NCI-H524 treated with DMSO at 0.1 percent for 48 hours (cell line): Measurements from ENCODE around the gene CCND1.
A peak's percentile ranks its signal among the peaks of the same experiment; 100 is the strongest.
"Not testable (repeated sequence)": the region's sequence is repeated elsewhere in the genome, so short reads cannot be mapped to it uniquely, and the experiment has no call there.

Experiments
- DNase-seq: peaks from one replicate; lab custom pipeline; 2025; lab: John Stamatoyannopoulos, UW

The CCND1 gene

DNA sequence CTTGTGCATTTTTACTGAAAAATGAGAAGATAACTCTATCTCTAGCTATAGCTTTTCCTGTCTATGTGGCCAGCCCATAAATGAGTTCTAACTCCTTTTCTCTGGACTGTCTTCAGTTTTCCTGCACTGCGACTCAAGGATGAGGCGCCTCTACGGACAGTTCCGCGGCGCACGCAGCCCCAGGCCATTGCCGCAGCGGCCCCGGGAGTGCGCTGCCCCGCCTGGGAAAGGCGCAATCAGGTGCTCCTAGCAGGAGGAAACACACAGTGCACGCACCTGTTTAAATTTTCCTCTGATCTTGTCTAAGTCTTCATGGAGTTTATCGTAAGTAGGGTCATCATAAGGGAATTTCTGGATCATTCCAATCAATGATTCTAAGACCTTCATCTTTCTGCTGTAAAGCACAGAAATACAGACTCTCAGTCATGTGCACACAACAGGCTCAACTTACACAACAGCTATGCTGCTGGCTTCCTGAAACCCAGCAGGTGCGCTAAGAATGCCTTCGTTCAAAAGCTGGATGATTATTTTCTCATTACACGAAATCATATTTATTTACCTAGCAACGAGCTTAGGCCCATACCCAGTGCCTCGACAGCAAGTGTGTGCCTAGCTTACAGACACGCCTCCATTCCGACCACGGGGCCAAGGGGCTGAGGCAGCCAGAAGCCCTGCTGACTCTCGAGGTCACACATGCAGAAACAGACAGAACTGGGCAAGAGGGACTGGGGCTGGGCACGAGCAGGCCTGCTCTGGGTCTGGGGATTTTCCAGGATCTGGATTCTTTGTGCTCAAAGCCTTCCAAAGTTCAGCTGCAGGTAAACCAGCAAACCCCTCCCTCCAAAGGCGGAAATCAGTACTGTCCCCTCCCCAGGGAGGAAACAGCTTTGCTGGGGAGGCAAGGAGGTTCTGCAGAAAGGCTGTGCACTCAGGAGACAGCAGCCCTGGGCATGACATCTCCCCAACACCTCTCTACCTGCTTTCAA lies 27.0 kb downstream of the CCND1 start:
- DNase-seq: no peak

DNA sequence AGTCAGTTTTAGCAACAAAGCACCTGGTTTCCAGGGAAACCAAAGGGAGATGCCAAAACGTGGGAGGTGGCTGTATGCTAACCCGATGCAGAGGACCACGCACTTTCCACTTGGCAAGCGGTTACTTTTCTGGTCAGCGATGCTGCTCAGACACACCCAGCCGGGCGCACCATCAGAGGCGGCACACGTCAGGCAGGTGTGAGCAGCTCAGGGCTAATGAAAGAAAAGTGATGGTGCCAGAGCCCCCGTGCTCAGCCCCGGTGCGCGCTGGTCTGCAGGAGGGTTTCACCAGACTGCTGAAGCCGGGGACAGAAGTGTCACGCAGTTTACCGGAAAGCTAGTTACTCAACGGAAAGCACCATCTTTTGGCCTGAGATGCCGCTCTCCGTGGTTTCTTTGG lies 28.5 kb downstream of the CCND1 start:
- no peak for DNase-seq

DNA sequence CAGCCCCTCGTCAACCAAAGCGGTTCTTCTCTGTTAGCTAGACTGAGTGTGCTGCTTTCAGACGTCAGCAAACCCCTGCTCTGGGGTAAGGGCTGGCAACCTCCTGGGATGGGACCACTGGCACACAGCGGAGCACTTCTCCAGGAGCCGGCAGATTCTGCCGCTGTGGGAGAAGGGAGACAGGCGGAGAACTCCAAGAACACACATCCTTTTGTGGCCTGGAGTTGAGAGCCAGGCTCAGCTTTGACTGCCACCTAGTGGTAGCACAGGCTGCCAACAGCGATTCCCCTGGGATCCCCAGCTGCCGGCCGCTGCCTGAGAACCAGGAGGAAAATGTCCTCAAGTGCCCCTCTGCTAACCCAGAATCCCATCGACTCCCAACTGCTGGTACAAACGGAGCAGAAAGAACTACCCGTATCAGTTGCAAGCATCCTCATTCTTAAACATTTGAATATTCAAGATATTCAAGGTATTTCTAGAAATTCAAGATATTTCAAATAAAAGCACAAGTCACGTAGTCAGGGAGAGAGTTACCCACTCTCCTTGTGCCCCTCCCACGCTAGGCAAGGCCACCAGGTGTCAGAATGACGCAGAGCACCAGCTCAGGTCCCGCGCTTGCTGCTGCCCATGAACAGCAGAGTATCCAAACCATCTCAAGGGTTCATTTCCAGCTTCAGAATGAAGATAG lies 29.3 kb downstream of the CCND1 start:
- peak; percentile 41 for DNase-seq

DNA sequence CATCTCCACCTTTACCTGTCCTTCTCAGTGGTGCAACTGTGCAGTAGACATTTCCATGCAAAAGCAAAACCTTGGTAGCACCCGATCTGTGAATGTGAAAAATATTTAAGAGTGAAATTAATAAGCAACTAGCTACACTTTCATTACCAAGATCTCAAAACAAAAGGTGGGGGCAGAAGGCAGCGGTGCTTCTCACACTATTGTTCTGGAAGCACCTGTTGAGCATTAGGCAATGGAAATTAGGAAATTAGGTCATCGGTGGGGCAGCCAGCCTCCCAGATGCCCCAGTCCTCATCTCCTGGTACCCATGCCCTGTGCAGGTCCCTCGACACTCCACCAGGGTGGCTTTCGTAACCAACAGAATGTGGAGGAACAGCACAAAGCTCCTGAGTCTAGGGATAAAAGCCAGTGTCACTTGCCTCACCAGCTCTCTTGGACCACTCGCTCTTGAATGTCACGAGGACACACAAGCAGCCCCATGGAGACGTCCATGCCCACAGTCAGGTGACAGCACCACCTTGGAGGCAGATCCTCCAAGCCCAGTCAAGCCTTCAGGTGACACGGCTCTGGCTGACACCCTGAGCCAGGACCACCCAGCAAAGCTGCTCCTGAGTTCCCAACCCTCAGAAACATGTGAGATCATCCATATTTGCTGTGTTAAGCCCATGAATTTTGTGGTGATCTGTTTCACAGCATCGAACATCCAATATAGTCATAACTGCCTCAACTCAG lies 30.9 kb downstream of the CCND1 start:
- no peak for DNase-seq

DNA sequence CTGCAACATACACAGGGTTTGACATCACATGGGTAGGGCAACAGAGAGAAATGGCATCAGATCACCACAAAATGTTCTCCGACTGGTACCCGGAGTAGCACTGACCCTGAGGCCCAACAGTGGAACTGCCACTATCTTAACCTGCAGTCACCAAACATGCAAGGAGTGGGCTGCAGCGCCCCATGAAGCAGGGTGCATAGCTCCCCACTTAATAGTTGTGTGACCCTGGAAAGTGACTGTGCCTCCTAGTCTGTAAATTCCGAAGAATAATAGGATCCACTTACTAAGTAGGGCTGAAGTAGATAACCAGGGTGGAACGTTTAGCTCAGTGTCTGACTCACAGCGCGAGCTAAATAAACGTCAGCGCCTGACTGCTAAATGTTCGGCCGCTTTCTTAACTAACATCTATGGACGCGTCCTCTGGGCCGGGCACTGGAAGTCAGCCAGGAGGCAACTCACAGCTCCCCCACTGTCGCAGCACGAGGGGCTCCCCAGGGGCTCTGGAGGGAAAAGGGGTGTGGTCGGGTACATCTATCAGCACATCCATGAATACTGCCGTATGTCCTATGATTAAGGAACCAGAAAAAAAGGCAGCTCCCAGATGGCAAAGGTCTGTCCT lies 33.4 kb downstream of the CCND1 start:
- peak; percentile 20 for DNase-seq

DNA sequence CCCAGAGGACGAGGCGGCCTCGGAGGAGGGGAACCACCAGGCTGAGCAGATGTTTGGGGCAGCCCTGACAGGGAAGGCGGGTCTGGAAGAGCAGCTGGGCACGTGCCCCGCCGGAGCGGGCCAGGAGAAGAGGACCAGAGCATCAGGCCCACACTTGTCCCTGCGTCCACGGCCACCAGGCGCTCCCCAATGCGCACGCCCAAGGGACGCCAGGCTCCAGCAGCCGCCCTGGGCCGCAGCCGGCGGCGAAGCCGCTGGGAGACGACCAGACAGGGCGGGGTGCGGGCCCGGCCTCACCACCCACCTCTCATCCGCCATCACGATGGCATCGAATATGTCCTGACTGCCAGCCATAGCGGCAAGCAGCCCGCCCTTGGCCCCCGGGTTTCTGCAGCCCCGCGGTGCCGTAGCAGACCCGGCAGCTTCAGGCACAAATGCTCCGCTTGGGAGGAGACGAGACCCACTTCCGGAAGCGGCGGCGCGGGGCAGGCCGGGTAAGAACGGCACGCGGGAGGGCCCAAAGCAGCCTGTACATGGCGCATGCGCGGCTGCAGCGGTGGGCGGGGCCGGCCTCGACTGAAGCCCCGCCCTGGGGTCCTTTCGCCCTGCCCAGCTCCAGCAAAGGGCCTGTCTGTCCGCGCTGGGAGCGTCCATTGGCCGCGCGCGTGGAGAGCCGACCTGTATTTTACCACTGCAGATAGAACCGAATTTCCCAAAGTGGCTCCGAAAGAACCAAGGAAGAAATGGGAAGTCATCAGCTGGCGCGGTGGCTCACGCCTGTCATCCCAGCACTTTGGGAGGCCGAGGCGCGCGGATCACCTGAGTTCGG lies 34.1 kb downstream of the CCND1 start, which contains the start of gene LTO1:
TSS of gene LTO1 (minus strand) at position 468 of the 829 bp plus-strand sequence. CDS start at position 354, 114 bp downstream.
- peak; percentile 70 for DNase-seq

DNA sequence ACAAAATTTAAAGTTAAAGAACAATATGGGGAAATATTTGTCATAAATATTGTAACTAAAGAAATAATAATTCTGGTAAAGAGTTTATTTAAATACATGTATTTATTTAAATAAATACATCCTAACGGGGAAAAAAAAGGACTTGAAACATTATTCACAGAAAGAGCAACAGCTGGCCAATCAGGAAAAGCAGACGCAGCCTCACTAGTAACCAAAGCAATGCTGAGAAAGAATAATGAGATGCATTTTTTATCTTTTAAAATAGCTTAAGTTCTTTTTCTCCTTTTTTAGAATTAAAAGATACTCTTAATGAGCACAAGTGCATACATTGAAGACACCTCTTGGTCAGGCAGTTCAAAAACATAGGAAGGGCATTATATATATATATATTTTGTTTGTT lies 36.8 kb downstream of the CCND1 start:
- no peak for DNase-seq

DNA sequence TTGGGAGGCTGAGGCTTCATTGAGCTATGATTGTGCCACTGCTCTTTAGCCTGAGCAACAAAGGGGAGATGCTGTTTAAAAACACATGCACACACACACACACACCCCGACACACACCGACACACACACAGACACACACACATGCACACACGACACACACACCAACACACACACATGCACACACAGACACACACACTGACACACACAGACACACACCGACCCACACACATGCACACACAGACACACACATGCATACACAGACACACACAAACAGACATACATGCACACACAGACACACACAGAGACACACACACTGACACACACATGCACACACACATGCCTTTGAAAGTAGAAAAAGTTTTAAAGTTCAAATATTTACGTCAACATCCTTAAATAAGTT lies 39.7 kb downstream of the CCND1 start:
- no peak for DNase-seq

DNA sequence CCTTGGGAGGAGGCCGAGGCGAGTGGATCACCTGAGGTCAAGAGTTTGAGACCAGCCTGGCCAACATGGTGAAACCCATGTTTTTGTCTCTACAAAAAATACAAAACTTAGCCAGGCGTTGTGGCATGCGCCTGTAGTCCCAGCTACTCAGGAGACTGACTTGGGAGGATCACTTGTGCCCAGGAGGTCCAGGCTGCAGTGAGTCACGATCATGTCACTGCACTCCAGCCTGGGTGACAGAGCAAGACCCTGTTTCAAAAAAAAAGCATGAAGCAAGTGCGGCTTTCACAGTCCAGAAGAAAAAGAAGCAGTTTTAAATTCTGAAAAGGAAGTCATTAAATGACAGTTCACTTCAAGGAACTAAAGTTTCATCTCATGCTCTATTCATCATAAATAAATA lies 41.3 kb downstream of the CCND1 start:
- no peak for DNase-seq

DNA sequence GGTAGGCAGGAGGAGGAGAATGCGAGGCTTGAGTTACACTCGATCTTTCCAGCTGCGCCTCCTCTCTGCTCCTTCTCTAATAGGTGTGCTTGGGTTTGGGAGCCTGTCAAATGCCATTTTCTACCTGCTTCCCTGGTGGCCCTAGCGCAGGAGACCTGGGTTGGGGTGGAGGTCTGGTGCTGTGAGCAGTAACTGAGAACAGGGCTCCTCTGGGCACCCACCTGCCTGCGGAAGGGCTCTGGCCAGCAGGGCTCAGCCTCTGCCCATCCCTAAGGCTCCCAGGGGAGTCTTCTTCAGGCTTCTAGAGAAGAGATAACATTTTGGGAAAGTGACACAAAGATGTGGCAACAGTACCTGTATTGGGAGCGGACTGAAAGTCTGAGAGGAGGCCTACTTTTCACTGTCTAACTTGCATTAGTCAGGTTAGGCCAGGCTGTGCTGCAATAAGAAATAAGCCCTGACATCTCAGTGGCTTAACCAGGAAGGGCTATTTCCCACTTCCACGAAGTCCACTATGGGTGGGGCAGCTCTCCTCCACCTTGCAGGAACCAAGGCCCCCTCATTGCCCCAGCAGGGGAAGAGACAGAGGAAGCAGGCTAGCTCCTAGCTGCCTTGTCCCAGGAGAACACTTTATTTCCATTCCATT lies 41.8 kb downstream of the CCND1 start:
- no peak for DNase-seq

DNA sequence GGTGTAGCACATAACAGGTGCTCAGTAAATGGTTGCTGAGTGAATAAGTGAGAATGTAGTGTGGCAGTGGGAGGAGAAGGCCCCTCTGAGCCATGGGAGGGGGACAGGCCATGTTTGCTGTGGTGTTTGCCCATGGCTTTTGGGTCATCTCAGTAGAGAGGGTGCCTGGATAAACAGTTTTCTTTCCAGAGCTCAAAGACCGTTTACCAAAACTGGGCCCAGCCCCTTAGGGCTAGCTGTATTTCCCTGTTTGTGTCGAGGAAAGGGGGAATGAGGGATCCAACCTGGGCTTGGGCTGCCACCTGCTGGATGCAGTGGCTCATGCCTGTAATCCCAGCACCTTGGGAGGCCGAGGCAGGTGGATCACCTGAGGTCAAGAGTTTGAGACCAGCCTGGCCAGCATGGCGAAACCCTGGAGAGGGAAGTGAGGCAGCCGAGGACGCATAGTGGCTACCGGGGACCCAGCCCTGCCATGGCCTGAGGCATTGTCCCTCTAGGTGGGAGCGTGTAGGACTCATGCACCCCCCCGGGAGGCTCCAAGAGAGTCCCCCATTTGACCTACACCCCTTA lies 42.9 kb downstream of the CCND1 start:
- no peak for DNase-seq

DNA sequence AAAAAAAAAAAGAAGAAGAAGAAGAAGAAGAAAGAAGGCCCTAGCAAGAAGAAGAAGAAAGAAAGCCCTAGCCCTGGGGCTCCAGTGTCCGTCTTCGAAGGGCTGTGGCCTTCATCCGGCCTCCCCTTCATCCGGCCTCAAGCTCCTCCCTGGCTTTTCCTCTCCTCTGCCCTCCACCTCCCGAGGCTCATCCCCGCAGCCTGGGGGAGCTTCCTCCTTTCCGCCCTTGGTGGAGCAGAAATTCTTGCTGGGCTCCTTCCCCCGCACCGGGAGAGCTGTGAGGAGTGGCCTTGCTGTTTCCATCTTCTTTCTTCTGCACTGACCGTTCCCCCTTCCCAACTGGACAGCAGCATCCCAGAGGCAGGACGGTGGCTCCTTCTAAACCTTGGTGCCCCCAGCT lies 43.7 kb downstream of the CCND1 start:
- DNase-seq: no peak

DNA sequence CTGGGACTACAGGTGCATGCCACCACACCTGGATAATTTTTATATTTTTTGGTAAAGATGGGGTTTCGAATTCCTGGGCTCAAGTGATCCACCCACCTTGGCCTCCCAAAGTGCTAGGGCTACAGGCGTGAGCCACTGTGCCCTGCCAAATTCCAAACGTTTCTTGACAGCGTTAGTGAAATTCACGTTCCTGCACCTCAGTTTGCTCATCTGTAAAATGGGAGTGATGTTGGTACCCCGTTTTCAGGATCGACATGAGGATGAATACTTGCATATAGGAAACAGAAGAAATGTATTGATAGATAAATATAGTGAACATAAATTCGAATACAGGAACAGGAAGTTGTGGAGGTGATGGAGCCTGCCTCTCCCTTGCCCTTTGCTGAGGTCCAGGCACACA lies 44.4 kb downstream of the CCND1 start:
- no peak for DNase-seq

DNA sequence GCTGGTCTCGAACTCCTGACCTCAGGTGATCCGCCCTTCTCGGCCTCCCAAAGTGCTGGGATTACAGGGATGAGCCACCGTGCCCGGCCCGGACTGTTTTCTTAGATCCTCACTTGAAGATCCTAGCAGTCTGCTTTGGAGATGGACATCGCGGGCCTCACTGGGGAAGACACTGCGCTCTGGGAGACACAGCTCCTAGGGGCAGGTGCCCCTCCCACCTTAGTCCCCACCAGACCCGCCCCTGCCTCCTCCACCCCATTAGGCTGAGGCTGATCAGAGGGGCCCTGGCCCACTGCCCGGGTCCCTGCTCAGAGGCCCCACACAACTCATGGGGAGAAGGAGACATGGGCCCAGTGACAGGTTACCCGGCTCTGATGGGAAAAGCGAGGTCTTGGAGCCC lies 45.5 kb downstream of the CCND1 start:
- no peak for DNase-seq

DNA sequence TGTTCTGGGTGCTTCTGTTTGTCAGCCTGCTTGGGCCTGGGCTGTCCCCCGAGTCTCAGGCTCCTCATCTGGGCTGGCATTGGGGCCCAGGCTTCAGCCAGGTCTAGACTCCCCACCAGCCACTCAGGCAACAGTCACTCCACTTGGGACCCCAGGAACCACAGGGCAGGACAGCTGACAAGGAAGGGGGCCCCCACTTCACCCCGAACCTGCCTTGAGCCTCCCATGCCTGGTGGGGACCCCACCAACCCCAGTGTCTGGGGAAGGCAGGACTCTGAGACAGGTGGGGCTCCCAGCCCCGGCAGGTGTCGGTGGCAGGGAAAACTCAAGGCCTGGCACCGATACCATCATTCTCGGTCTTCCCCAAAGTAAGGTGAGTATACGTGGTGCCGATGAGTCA lies 45.9 kb downstream of the CCND1 start:
- DNase-seq: no peak

DNA sequence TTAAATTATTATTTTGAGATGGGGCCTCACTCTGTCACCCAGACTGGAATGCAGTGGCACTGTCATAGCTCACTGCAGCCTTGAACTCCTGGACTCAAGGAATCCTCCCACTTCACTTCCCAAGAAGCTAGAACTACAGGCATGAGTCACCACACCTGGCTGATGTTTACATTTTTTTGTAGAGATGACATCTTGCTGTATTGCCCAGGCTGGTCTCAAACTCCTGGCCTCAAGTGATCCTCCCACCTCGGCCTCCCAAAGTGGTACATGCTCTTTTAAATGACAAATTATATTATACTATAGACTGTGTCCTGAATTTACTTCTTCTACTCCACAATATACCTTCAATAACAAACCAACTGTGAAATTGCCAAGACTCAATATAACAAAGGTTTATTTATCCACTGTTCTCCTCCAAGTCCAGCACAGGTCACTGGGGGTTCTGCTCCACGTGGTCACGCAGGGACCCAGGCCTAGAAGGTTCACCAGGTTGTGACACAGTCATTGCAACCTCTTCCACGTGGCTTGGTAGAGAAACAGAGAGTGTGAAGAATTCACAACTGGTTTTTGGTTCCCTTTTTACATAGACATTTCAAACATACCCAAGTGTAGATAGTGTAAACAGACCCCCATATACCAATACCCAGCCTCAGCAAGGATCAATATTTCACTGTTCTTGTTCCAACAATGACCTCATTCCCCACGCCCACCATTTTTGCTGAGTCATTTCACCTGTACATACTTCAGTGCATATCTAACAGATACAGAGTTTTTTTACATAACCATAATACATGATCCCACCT lies 47.2 kb downstream of the CCND1 start:
- DNase-seq: not testable (repeated sequence)

DNA sequence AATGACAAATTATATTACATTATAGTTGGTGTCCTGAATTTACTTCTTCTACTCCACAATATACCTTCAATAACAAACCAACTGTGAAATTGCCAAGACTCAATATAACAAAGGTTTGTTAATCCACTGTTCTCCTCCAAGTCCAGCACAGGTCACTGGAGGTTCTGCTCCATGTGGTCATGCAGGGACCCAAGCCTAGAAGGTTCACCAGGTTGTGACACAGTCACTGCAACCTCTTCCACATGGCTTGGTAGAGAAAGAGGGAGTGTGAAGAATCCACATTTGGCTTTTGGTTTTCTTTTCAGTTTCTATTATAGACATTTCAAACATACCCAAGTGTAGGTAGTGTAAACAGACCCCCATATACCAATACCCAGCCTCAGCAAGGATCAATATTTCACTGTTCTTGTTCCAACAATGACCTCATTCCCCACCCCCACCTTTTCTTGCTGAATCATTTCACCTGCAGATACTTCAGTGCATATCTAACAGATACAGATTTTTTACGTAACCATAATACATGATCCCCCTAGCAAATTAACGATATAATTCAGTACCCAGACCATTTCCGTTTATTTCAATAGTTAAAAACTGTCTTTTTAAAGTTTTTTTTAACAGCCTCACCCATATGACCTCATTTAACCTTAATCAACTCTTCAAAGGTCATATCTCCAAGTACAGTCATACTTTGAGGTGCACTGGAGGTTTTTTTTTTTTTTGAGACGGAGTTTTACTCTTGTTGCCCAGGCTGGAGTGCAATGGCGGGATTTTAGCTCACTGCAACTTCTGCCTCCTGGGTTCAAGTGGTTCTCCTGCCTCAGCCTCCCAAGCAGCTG lies 48.7 kb downstream of the CCND1 start:
- no peak for DNase-seq

DNA sequence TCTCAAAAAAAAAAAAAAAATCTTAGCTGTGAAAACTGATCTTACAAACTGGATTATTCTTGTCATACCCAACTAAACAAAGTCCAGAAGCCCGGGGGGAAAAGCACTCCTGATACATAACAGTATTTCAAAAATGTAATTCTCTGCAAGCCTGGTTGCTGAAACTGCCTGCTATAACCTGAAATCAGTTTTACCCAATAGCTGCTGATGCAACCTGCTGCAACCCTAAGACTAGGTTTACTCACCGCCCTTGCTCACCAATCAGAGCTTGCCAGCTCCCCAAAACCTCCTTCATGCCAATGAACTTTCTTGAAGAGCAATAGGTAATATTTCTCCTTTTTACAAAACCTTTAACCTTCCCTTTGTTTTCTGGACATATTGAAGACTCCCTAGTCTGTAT lies 50.5 kb downstream of the CCND1 start:
- no peak for DNase-seq

DNA sequence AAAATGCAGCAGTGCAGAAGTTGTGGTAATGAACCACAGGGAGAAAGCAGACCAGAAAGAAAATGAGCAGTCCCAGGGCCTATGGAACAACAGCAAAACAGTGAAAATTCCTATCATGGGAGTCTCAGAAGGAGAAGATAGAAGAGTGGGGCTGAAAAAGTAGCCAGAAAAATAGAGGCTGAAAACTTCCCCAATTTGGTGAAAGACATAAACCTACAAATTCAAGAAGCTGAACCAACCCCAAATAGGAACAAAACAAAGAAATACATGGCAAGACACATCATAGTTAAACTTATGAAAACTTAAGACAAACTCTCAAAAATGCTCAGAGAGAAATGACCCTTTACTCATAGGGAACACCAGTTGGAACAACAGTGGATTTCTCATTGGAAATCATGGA lies 51.5 kb downstream of the CCND1 start:
- DNase-seq: no peak
